ENCODE measurements around the gene TNNC2. TPM values are rescaled to one million over a fixed set of nuclear protein-coding genes. Genes with fewer than 3 reads are reported as not detected.
A peak's percentile ranks its signal among the peaks of the same experiment; 100 is the strongest.

Gene TNNC2
- total and polyA plus RNA-seq, 2 of the 13 experiments (the other 11 are each of a cell fraction or from before 2014, with no cell fraction given) = 1.8 to 4.7 TPM

- TF ChIP-seq ARID5B (CRISPR knock-in tag; IDR thresholded peaks at IDR 0.05) (no peak), ZNF780A (CRISPR knock-in tag; IDR thresholded peaks at IDR 0.05) (peak; percentile 92), RAD21 (CRISPR knock-in tag; IDR thresholded peaks at IDR 0.05) (no peak), RNF2 (conservative IDR thresholded peaks at IDR 0.05; ENCODE audit: low read depth) (no peak), NFYB (CRISPR knock-in tag; IDR thresholded peaks at IDR 0.05) (peak; percentile 100), YEATS2 (CRISPR knock-in tag; IDR thresholded peaks at IDR 0.05; ENCODE audit: borderline replicate concordance) (no peak), KDM3A (CRISPR knock-in tag; IDR thresholded peaks at IDR 0.05; ENCODE audit: low read depth) (peak; percentile 12; the same call in 1 of the 2 replicates), ATF2 (CRISPR knock-in tag; IDR thresholded peaks at IDR 0.05) (no peak), SAP130 (CRISPR knock-in tag; IDR thresholded peaks at IDR 0.05; ENCODE audit: low read depth) (peak; percentile 98), SAFB2 (CRISPR knock-in tag; IDR thresholded peaks at IDR 0.05; ENCODE audit: borderline replicate concordance, low read depth) (peak; percentile 87), ZNF816 (CRISPR knock-in tag; IDR thresholded peaks at IDR 0.05; ENCODE audit: borderline replicate concordance) (peak; percentile 75; the same call in 1 of the 2 replicates), HNF4A (CRISPR knock-in tag; IDR thresholded peaks at IDR 0.05) (no peak), PRMT3 (CRISPR knock-in tag; IDR thresholded peaks at IDR 0.05; ENCODE audit: borderline replicate concordance, low read depth) (peak; percentile 94; the same call in 1 of the 2 replicates), HBP1 (CRISPR knock-in tag; IDR thresholded peaks at IDR 0.05; ENCODE audit: low read depth) (peak; percentile 90; the same call in 1 of the 2 replicates), ZNF691 (CRISPR knock-in tag; IDR thresholded peaks at IDR 0.05; ENCODE audit: borderline replicate concordance, low read depth) (no peak), ELF4 (CRISPR knock-in tag; IDR thresholded peaks at IDR 0.05; ENCODE audit: borderline replicate concordance) (no peak), AGO2 (optimal IDR thresholded peaks at IDR 0.05; ENCODE audit: low read depth, low read length) (peak; percentile 97), ZNF709 (CRISPR knock-in tag; IDR thresholded peaks at IDR 0.05) (peak; percentile 83), ZNF598 (CRISPR knock-in tag; IDR thresholded peaks at IDR 0.05; ENCODE audit: borderline replicate concordance) (no peak; the same call in 1 of the 2 replicates), CREB1 (IDR thresholded peaks at IDR 0.05) (peak; percentile 74), CREB1 (CRISPR knock-in tag; IDR thresholded peaks at IDR 0.05) (no peak; the same call in none of the 2 replicates), NR2F2 (IDR thresholded peaks at IDR 0.05; ENCODE audit: borderline replicate concordance, low read depth) (no peak)
Observed at GRCh38 chr20:45812157-45813005, 14.7 kb downstream of the TNNC2 start, which contains the start of gene UBE2C (continued).
